Measurements from ENCODE around the gene CILP.

DNA sequence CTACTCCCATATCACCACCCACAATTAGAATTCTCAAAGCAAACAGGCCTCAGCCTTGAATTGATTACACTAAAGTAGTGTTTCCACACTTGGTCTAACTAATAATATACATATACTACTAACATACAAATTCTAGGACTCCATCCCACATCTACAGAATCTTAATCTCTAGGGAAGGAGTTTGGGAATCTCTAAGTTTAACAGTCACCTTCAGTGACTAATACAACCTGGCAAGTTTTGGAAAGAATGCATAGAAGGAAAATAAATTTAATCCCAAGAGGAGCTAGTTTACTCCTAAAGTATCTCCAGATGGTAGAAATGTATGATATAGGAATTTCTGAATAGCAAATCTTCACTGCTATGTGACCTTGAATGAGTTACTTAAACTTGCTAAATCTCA is 35.2 kb downstream of the CILP start:
- TF ChIP-seq POLR2A (IDR thresholded peaks at IDR 0.05; ENCODE audit: low read depth, low read length): no peak
- TF ChIP-seq POLR2AphosphoS5 (IDR thresholded peaks at IDR 0.05; ENCODE audit: low read depth, low read length): no peak
- no peak for TF ChIP-seq SPI1 (IDR thresholded peaks at IDR 0.05; ENCODE audit: low read depth, low read length)
- TF ChIP-seq TAF1 (IDR thresholded peaks at IDR 0.05; ENCODE audit: low read depth, low read length): no peak
- no peak for TF ChIP-seq POU2F2 (IDR thresholded peaks at IDR 0.05; ENCODE audit: low read depth, low read length)
